VCaP (cell line): ENCODE measurements around the gene CYSLTR2.

Experiments
- H3K27ac ChIP-seq: fragments of 450-650 bp; 2 replicates; pipeline ENCODE4 v1.5.1; 2017
- TF ChIP-seq, protein P1 (sequence below): fragments of 450-650 bp; conservative IDR thresholded peaks from 2 replicates; pipeline ENCODE4 v1.5.1; 2017; ENCODE audit warnings: mild to moderate bottlenecking, moderate library complexity

CYSLTR2 gene

DNA sequence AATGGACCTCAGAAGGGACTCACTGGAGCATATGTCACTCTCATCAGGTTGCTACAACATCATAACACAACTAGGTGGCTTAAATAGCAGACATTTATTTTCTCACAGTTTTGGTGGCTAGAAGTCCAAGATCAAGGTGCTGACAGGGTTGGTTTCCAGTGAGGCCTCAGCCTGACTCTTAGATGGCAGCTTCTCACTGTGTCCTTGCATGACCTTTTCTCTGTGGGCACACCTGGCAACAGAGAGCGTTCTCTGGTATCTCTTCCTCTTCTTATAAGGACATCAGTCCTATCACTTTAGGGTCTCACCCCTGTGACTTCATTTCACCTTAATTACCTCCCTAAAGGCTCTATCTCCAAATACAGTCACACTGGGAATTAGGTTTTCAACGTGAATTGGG is 74.5 kb downstream of the CYSLTR2 start:
- TF ChIP-seq, protein P1, sequence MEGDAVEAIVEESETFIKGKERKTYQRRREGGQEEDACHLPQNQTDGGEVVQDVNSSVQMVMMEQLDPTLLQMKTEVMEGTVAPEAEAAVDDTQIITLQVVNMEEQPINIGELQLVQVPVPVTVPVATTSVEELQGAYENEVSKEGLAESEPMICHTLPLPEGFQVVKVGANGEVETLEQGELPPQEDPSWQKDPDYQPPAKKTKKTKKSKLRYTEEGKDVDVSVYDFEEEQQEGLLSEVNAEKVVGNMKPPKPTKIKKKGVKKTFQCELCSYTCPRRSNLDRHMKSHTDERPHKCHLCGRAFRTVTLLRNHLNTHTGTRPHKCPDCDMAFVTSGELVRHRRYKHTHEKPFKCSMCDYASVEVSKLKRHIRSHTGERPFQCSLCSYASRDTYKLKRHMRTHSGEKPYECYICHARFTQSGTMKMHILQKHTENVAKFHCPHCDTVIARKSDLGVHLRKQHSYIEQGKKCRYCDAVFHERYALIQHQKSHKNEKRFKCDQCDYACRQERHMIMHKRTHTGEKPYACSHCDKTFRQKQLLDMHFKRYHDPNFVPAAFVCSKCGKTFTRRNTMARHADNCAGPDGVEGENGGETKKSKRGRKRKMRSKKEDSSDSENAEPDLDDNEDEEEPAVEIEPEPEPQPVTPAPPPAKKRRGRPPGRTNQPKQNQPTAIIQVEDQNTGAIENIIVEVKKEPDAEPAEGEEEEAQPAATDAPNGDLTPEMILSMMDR, result no peak

DNA sequence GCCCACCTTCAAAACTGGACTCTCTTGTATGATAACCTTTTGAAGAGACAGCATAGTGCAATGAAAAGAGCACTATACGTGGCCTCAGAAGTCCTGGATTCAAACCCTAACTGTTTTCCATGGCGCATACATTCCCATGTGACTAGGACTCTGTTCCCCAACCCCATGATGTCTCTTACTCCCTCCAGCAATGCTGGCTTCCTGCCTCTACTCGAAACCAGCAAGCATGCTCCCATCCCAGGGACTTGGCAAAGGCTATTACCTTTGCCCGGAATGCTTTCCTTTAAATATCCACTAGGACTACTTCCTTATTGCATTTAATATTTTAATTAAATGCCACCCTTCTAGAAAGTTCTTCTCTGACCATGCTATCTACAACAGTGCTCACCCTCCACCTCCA is 75.1 kb downstream of the CYSLTR2 start:
- TF ChIP-seq, protein P1, result no peak
- H3K27ac ChIP-seq, result no peak overlapping the region

More for the DNA sequence above, 74.5 kb downstream of the CYSLTR2 start:
- H3K27ac ChIP-seq, result no peak overlapping the region

DNA sequence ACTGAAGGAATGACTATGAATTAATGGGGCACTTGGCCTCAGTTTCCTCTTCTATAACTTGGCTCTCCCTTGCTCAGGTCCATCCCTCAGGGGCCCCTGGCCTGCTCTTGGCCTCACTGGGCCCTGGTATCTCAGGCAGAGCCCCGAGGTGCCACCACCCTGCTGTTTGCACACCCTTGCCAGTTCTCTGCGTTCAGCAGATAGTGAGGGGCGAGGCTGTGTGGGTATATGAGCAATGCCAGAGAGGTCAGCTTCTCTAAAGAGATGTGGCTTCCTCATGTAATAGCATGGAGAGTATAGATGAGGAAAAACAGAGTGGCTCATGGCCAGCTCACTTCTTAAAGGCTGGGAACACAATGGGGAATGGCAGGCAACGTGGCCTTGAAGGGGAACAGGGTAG is 76.1 kb downstream of the CYSLTR2 start:
- H3K27ac ChIP-seq, result no peak overlapping the region

DNA sequence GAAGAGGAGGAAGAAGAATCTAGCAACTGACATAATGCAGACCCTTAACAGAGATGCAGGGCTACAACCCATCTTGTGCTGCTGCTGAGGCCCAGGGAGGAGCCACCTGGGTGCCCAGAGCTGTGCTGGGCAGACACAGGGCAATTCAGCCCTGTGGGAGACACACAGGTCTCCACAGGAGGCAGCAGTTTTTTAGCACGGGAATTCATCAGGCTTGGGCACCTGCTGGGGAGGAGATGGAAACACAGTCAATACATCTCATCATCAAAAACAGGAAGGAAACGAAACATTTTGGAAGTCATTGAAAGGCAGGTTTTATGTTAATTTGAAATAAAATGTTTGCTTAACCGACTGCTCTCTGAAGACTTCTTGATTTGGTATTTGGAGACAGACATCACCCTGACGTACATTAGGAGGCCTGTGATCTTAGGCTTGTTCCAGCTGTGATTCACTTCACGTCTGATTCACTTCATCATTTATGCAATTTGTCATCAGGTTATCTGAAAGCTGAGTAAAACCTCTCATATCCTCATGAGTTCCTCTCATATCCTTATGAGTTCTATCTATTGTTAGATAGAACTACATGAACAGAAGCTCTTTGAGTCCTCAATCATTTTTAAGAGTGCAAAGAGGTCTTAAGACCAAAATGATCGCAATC is 77.4 kb downstream of the CYSLTR2 start:
- no peak overlapping the region for H3K27ac ChIP-seq
- TF ChIP-seq, protein P1, result no peak

More for the DNA sequence above, 76.1 kb downstream of the CYSLTR2 start:
- TF ChIP-seq, protein P1, result no peak

DNA sequence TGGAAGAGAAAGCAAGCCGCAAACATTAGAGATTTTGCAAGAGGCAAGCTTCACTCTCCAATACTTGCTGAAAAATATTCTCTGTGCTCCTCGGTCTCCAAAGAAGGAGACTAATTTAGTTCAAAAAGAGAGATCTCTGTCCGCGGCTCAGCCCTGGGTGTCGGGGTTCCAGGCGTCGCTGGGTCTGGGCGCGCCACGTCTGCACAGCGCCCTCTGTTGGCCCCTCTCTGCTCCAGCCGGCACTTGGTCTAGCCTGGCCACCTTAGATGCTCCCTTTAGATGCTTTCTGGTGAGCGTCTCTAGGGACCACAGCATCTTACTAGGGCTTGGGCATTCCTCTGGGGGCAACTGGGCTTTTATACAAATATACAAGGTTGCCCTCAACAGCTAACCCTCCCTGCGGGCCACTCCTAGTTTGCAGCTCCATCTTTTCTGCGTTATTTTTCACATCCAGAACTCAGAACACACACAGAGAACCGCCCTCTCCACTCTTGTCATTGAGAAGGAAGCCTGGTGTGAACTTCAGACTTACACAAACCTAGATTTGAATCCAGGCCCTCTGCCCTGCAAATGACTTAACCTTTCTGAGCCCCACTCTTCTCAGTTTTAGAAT is 78.3 kb downstream of the CYSLTR2 start:
- TF ChIP-seq, protein P1, result peak; percentile 61
- H3K27ac ChIP-seq, result no peak overlapping the region

DNA sequence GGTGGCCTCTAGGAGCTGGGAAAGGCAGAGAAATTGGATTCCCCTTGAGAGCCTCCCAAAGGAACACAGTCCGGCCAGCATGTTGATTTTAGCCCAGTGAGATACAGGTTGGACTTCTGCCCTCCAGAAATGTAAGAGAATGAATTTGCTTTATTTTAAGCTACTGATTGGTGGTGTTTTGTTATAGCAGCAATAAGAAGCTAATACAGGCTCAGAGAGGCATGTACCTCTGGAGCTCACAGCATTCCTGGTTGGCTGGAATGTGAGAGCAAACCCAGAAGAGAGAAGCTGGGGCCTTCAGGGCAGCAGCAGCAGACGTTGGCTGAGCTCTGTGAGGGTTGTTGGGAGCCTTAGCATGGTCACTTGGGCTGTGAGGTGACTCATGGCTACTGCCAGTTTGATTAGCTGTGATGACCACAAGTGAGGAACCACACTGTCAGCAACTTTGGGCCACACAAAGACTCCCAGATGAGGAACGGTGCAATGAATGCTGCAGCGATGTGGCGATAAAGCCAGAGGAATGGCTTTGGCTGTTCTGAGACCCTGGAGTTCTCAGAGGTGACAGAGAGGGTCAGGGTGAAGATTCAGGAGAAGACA is 80.1 kb downstream of the CYSLTR2 start:
- H3K27ac ChIP-seq, result no peak overlapping the region
- TF ChIP-seq, protein P1, result no peak

DNA sequence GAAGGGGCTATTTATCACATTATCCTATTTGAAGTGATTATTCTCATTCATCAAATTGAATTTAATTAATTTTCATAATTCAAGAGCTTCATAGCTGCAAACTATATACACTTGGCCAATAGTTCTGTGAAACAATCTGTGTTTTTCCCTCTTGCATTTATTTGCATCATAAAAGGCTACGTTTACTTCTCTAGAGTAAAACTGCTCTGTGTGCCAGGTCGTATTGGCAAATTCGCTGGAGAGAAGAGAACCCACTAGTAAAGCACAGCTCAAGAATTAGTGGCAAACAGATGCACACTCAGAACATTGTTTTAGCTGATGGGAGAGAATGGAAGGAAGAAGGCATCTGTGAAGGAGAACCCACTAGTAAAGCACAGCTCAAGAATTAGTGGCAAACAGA is 81.8 kb downstream of the CYSLTR2 start:
- TF ChIP-seq, protein P1, result no peak
- no peak overlapping the region for H3K27ac ChIP-seq
